Measurements from ENCODE around the gene GADD45B.
A peak's percentile ranks its signal among the peaks of the same experiment; 100 is the strongest.
"Not testable (repeated sequence)": the region's sequence is repeated elsewhere in the genome, so short reads cannot be mapped to it uniquely, and the experiment has no call there.

GADD45B gene

GRCh38 chr19:2488405-2488941 lies 12.5 kb downstream of the GADD45B start:
- no peak for DNase-seq (ENCODE audit: low spot score)

- DNase-seq (ENCODE audit: low spot score) = no peak
Measured at GRCh38 chr19:2488942-2489731, 13.2 kb downstream of the GADD45B start.

DNA sequence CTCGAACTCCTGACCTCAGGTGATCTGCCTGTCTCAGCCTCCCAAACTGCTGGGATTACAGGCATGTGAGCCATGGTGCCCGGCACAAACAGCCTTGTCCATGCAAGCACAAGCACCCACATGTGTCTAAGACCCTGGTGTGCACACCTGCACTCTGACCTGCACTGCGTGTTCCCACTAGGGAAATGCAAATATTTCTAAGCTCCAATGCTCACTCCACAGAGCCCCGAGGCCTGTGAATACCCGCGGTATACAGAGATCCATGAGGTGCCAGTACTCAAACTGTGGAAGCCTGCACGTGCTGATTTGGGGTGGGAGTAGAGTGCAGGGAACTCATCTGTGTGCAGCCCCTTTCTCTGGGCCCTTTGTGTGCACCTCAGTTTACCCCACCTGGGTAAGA lies 14.7 kb downstream of the GADD45B start:
- DNase-seq (ENCODE audit: low spot score) = no peak

DNA sequence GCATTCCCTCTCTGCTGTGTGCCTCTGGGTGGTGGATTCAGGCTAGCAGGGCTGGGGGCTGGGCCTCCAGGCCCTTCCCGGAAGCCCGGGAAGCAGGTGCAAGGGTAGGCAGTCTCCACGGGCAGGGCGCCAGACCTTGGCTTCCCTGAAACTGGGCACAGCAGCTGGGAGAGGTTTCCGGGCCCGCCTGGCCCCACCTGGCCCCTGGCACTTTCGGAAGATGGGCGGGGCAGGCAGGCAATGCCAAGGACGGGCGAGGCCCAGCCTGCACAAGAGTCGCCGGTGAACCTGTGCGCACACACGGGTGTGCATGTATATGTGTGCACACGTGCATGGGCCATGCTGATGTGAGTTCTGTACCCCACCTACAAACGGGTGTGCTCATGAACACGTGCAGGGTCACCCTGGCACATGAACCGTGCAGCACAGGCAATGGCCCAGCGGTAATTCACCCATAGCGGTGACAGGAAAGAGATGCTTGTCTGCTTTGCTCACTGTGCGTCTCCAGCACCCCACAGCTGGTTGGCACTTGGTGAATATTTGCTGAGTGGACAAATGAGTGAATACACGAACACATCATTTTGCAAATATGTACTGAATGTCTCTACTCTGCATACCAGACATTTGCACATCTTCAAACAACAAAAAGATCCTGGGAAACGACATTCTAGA lies 15.3 kb downstream of the GADD45B start:
- no peak for DNase-seq (ENCODE audit: low spot score)

DNA sequence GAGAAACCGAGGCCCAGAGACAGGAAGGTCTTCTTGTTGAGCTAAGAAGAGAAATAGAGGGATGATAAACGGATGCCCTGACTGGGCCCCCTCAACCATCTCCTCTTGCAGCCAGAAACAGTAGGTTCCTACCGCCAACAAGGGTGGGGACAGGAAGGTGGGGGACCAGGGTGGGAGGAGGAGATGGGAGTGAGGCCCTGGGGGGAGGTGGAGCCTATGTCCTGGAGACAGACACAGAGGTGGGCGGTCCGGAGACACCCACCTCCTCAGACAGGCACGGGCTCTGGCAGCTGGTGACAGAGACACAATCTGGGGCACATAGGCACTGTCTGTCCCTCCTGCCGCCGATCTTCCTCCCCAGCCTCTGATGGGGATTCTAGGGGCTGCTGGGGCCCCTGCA lies 16.9 kb downstream of the GADD45B start:
- DNase-seq (ENCODE audit: low spot score) = no peak

DNA sequence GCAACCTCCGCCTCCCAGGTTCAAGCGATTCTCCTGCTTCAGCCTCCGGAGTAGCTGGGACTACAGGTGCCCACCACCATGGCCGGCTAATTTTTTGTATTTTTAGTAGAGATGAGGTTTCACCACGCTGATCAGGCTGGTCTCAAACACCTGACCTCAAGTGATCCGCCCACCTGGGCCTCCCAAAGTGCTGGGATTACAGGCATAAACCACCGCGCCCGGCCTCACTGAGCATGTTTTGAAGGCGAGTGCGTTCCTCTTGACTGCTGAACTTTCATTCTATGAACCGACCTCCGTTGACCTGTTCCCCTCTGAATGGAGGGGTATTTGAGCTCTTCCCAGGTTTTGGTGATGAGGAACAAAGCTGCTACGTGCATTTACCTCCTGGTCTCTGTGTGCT lies 17.5 kb downstream of the GADD45B start:
- DNase-seq (ENCODE audit: low spot score) = not testable (repeated sequence)

DNA sequence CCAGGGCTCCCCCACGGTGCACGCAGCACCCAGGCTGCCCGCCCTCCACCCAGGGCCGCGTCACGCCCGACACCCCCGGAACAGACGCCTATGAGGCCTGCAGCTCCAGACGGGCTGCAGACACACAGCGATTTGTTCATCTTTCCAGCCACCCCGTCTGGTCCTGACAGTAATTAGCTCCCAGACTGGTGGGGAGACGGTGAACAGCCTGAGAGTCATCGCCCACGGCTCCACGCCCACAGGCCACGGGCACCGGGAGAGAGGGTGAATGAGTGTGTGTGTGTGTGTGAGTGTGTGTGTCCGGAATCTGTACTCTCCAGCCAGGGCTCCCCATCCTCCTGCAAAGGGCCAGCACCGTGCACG lies 18.1 kb downstream of the GADD45B start:
- peak; percentile 46 for DNase-seq (ENCODE audit: low spot score)

- DNase-seq (ENCODE audit: low spot score) = peak; percentile 67
Measured at GRCh38 chr19:2494447-2495129, 18.7 kb downstream of the GADD45B start.

DNA sequence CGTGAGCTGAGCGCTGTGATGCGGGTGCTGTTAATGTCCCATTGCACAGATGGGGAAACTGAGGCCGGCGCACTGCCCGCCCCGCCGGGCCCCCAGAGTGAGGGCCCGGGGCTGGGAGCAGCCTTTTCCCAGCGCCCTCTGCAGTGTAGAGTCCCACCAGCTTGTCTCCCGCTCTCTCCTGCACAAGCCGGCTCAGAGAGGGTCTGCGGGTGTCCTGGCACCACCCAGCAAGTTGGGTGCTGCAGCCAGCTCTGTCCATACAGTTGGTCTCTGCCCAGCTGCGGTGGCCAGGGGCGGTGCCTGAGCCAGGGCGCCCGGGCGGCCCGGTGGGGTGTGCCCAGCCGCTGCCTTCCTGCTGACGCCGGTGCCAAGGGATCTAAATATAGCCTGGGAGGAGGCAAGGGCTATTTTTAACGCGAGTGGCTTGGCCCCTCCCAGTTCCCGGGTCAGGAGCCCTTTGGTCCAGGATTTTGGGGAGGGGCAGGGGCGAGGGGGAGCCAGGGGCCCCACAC lies 19.3 kb downstream of the GADD45B start:
- DNase-seq (ENCODE audit: low spot score) = peak; percentile 72

GRCh38 chr19:2495651-2496316 lies 19.9 kb downstream of the GADD45B start:
- peak; percentile 69 for DNase-seq (ENCODE audit: low spot score)

GRCh38 chr19:2497186-2497585 lies 21.3 kb downstream of the GADD45B start:
- DNase-seq (ENCODE audit: low spot score) = no peak

GRCh38 chr19:2500156-2500555 lies 24.2 kb downstream of the GADD45B start:
- no peak for DNase-seq (ENCODE audit: low spot score)

- peak; percentile 64 for DNase-seq (ENCODE audit: low spot score)
Measured at GRCh38 chr19:2500841-2501261, 24.9 kb downstream of the GADD45B start.

DNA sequence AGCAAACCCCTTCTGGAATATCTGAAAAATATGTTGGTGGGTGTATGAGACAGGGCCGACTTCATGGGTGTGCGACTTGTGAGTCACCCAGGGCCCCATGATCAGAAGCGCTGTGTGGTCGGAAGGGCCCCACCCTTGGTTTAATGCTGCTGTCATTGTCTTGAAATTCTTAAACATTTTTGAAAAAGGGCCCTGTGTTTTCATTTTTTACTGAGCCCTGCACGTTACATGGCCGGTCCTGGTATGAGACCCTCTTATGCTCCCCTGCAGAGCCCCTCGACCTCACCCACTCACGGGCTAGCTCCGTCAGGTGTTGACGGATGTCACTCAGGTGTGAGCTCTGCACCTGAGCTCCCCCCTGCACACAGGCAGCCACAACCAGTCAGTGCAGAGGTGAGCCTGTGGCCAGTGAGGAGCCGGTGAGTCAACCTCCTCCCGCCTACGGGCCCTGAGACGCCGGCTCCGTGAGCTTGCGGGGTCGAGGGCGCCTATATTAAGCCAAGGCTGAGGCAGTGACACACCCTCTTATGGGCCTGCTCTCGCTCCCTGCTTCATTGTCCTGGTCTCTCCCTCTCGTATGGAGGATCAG lies 27.7 kb downstream of the GADD45B start:
- no peak for DNase-seq (ENCODE audit: low spot score)

DNA sequence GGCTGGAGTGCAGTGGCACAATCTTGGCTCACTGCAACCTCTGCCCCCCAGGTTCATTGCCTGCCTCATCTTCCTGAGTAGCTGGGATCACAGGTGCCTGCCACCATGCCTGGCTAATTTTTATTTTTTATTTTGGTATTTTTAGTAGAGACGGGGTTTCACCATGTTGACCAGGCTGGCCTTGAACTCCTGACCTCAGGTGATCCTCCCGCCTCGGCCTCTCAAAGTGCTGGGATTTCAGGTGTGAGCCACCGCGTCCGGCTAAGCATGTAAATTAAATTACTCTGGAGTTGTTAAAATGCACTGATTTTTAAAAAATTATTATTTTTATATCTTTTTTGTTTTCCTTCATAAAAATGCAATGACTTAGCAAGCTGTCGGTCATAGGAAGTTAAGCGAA lies 30.7 kb downstream of the GADD45B start:
- DNase-seq (ENCODE audit: low spot score) = not testable (repeated sequence)

DNA sequence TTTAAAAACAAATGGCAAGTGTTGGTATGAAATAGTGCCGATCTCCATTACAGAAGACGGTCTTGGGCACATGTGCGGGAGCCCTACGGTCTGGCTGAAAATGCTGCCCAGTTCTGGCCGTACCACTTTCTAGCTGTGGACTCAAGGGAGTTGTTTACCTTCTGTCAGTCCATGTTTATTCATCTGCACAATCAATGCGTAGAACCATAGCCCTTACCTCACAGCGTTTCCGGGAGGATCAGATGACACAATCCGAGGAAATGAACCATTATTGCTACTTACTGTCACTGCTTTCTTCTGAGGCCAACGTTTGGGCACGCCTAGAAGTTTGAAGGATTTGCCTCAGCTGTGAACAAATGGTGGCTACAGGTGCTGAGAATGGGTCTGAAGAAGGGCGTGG lies 31.2 kb downstream of the GADD45B start:
- DNase-seq (ENCODE audit: low spot score) = no peak

GRCh38 chr19:2509096-2509495 lies 33.2 kb downstream of the GADD45B start:
- DNase-seq (ENCODE audit: low spot score) = no peak

DNA sequence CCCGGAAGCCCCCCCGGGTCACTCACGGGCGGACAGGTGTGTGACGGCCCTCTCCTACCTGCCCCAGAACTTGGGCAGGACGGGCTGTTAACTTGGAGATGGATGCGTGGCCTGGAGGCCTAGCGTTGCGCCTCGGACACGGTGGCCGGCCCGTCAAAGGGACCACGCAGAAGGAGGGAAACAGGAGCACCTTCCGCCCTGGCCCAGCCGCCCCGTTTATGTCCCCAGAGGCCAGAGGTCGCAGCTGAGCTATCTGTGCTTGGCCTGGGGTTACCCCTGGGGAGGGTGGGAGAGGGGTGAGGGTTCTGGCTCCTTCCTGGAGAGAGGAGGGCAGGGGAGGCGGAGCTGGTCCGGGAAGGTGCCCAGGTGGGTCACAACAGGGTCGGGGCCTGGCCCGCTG lies 35.6 kb downstream of the GADD45B start:
- no peak for DNase-seq (ENCODE audit: low spot score)

- DNase-seq (ENCODE audit: low spot score) = no peak
Measured at GRCh38 chr19:2511991-2512390, 36.1 kb downstream of the GADD45B start.

GRCh38 chr19:2512523-2513431 lies 36.9 kb downstream of the GADD45B start:
- DNase-seq (ENCODE audit: low spot score) = no peak
